ENCODE results near the gene TMEM132C.

TMEM132C gene

GRCh38 chr12:128288896-128289295 lies 21.9 kb downstream of the TMEM132C start:
- DNase-seq = no peak

DNA sequence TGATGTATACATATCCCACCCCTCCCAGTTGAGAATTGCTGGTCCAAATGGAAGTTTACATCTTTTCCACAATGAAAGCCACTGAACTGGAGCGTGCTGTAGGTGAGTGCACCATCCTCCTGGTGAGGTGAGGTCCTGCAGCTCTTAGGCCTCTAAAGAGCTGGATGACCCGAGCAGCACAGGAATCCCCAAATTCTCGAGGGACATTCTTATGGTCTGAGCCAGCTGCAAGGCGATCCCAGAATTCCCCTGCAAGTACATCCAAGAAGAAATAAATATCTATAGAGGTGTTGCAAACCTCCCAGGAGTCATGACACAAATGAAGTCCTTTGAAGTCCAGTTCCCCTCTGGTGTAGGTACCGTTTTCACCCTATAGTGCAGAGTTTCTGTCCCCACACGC lies 24.0 kb downstream of the TMEM132C start:
- DNase-seq = no peak

DNA sequence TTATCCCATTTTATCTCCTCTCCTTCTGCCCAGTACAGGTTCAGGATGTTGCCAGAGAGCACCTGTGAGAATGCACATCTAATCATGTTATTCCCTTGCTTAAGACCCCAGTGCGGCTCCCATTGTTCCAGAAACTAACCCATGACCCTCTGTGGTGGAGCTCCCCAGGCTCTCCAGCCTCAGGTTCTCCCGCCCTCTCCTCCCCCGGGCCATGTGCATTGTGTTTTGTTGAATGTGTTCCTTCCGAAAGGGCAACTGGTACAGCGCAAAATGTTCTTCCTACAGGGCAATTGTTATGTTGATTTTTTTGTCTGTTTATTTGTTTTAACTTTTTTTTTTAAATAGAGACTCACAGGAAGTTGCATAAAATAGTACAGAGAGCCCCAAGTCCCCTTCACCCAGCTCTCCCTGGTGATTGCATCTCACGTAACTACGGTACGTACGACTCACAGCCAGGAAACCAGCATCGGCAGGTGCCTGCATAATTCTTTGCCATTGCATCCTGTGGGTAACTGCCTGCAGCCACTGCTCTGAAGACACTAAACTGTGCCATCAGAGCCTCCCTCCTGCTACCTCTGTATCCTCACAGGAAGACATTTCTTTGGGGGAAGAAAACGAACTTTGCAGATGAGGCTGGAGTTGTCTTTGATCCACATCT lies 31.2 kb downstream of the TMEM132C start:
- DNase-seq = no peak

DNA sequence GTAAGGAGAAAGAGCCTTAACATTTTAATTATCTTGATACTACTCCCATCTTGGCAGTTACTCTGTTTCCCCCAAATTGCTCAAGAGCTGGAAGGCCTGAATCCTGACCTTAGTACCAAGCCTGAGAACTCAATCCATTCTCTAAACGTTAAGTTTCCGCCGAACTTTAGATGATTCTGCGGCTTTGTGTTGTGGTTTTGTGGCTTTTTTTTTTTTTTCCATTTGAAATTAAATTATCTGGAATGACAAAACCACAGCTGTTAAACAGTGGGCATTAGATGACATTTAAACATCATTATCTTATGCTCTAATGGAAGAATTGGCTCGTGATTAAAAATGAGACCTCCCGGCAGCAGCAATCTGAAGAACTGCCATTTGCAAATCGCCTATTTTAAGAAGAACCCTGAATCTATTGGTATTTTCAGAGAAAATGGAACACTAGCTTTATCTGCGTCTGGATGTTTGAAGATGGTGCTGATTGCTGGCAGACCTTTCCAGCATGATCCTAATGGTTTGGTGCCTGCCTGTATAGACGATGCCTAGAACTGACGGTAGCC lies 38.4 kb downstream of the TMEM132C start:
- DNase-seq = no peak

GRCh38 chr12:128307791-128308190 lies 40.8 kb downstream of the TMEM132C start:
- DNase-seq = no peak

- DNase-seq = no peak
Measured at GRCh38 chr12:128312661-128313060, 45.7 kb downstream of the TMEM132C start.

- no peak for DNase-seq
Measured at GRCh38 chr12:128313931-128314330, 47.0 kb downstream of the TMEM132C start.

GRCh38 chr12:128314611-128315010 lies 47.6 kb downstream of the TMEM132C start:
- no peak for DNase-seq

- DNase-seq = no peak
Measured at GRCh38 chr12:128316078-128316477, 49.1 kb downstream of the TMEM132C start.

DNA sequence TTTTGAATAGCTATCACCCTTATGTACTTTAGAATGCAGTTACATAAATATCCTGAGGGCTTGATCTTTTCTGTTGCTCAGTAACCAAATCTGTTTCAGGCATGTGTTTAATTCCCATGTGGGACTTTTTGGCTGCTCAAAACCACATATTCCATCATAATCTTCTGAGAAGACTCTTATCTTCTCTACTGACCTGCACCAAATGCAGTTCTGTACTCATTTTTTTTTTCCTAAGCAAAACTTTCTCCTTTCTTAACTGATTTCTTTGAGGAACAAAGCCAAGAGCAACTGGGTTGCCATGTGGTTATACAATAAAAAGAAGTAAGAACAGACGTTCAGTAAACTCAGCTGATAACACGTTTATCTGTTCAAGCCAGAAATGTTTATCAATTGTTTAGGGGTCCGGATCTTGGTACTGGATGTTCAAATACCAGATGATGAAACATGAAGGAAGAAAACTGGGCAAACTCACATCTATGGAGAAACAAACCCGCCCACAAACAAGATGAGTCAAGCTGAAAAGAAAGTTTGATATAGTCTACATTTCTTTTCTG lies 50.1 kb downstream of the TMEM132C start:
- DNase-seq = no peak

DNA sequence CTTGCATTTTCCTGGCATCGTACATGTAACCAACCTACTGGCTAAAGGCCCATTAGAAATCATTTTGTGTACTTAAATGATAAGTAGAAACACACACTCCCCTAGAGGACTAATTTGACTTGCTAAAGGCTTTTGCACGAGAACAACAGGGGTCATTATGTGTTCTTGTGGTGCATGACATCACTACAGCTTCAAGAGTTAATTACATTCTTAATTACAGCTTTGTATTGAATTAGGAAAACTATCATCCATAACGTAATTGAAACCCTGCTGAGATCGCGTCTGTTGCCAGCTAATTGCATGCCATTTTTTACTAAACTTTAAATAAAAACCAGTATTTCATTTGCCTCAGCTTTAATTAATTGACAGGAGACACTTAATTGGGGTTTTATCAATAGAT lies 51.4 kb downstream of the TMEM132C start:
- no peak for DNase-seq

- no peak for DNase-seq
Measured at GRCh38 chr12:128318946-128319345, 52.0 kb downstream of the TMEM132C start.

DNA sequence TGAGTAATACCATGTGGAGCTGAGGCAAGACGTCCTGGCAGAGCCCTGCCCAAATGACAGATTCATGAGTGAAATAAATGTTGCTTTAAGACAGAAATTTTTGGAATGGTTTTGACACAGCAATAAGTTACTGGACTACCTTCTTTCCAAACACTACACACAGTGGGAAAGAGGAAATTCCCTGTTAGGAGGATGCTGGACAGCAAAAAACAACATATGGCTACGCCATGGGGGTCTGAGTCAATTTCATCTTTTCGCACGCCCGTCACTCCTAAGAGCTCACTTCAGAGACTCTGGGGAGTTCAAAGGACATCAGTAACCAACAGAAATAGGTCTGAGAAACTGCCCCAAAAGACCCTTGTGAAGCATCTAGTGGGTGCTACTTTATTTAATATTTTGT lies 55.4 kb downstream of the TMEM132C start:
- no peak for DNase-seq

GRCh38 chr12:128323145-128323920 lies 56.4 kb downstream of the TMEM132C start:
- DNase-seq = no peak

DNA sequence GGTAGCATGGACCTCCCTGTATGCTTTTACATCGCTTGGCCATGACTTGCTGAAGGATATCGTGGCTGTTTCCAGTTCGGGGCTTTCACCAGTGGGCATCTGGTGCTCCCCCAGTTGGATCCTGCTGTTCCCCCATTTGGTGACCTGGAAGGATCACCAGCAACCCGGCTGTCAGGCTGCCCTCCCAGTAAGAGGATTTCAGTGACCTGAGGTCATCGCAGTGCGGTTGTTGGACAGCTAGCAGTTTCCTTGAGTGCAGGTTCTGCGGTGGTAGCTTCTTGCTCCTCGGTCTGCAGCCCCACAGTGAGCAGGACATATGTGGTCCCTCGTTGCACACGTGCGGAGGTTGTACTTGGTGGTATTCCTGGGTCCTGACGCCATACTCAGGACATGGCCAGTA lies 58.7 kb downstream of the TMEM132C start:
- no peak for DNase-seq

DNA sequence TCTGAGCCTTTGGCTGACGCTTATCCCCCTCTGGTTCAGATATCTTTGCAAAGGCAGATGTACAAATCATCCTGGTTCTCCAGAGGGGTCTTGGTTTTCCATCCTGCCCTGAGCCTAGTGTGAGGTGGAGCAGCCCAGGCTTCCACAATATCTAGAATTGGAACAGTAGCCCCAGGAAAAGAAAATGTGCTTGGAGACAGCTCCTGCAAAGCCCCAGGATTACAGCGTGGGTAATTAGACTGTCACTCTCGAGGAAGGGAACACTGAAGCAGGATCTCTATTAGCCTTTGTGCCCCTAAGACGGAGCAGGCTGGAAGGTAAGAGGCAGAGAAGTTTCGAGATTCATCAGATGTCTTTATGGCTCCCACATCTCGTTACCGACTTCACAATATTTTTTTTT lies 59.4 kb downstream of the TMEM132C start:
- no peak for DNase-seq

DNA sequence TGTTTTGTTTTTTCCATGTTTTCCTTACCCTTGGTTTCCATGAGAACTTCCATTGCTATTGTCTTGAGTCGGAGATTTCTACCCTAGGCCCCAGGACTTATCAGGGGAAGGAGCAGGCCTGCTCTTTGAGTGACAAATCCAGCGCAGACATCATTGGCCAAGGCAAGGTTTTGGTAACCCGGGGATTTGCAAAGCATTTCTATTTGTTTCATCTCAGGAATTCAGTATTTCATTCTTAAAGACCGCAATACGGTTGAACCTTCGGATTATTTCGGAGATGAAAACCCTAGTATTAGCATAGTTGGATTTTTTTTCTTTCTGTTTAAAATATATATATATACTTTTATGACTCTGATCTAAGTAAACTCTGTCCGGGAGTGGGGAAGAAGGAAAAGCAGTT lies 62.0 kb downstream of the TMEM132C start:
- no peak for DNase-seq

DNA sequence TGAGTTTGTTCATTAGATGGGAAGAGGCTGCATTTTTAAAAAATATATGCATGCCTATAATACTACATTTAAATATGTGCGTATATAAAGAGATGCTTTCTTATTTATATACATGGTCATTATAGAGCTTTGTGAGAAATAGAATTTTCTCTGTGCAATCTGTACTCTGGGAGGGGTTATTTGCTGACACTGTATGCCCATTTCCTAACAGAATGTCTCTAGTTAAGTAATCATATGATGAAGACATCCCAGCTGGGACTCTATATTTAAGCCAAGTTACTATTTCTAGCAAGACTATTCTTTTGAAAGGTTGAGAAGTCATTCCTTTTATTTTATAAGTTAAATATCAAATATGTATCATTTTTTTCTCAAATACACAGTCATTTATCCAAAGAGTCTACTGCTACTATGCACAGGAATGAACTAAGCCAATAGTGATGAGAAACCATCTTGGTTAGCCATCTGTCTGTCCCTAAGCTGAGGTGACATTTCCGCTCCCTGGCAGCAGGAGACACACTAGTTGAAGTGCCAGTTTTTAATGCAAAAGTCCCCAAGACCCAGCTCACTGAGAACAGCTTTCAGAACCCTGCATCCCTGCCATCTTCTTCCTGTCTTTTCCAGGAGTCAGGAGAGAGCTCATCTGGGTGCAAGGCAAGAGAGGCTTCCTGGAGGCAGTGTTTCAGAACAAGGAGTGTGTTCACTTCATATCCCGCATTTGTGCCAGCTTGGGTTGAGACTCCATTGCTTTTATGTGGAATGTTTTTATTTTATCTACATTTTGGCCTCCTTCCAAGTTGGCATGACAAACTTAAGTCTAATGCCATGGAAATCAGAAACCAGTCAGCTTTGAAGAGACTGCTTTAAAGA lies 69.5 kb downstream of the TMEM132C start:
- no peak for DNase-seq

GRCh38 chr12:128337071-128337345 lies 70.0 kb downstream of the TMEM132C start:
- no peak for DNase-seq

DNA sequence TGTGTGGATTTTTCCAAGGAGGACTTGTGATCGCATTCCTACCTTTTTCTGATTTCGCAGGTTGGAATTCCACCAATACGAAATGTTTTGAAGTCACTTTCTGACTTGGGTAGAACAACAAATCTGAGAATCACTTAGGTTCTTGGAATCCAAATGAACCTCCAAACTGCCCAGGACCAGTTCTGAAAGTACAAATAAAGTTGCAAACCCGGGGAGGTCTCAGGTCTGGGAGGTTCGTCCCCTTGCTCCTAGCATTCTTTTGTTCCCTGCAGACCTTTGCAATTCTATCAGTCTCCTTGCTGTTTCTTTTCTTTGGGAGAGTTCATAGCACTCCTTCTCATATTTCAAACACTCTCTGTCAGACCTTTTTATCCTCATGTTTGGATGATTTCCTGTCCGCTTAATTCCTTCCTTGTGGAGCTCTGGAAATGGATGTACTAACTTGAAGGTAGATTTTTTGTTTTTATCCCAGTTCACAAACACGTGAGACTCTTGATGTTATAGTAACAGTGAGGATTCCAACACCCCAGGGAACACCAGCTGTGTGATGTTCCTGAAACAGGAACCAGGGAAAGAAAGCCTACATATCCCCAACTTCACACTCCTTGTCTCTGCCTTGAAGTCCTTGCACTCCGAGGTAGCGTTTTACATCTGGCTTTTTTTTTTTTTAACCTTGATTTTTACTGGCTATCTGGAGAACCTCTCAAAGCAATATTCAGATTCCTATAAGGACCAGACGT lies 70.6 kb downstream of the TMEM132C start:
- DNase-seq = no peak

DNA sequence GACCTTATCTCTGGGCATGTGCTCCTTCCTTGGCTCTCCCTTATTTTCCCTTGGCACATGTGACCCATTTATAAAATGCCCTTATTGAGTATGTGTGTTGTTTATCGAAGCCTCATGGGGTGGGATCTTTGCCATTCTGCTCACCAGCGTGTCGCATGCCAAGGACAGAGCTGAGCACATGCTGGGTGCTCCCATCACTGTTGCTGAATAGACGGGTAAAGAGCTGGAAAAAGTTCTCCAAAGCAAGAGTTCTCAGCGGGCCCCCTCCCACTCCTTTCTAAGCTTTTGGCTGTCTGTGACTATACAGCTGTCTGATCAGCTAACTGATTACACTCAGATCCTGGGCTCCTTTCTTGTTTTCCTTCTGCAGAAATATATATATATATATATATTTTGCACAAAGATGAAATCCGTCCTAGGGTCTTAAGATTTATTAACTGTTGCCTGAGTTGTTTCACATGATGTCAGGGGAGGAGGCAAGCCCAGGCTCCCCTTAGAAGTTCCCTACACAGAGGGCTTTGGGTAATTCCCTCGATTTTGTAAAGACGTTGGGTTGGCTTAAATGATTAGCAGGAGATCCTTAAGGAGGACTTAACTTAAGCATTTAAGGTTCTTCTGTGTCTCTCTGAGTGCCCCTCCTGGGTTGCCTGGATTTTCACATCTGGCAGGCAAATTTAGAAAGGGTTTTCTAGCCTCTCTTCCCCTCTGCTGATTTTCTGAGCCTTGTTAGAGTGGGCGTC lies 71.6 kb downstream of the TMEM132C start:
- no peak for DNase-seq

DNA sequence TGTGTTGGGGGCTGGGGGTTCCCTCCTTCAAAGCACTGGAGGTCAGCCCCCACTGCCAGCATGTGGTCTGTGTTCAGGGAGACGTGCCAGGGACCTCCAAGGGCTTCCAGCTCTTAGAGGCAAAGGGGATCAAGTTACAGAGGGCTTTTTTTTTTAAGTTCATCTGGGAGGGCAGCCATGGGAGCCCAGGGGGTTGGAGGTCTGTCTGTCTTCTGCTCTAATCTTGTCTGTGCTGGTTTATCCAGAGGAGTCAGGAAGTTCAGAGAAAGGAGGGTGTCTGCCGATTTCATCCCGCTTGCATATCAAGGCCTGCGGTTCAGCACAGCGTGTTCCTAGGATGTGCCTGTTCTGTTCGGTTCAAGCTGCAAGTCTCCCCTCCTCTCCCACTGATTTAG lies 72.2 kb downstream of the TMEM132C start:
- DNase-seq = no peak

Measured in activated naive CD4-positive, alpha-beta T cell treated with Interleukin-2 at 50 U/mL for 16 hours (primary cell).